PFSK-1 (cell line): ENCODE results near the gene MYMK.

Experiments used
- FOXP2 ChIP-seq: optimal IDR thresholded peaks from 2 replicates; pipeline ENCODE3; 2011; ENCODE audit warnings: borderline replicate concordance, control low read depth, inconsistent platforms; ENCODE audit not compliant: insufficient read depth; ENCODE audit errors: extremely low read length, extremely low read depth
- POLR2AphosphoS5 ChIP-seq: IDR thresholded peaks from 2 replicates; pipeline ENCODE4 v1.6.1; 2012; ENCODE audit warnings: low read depth, mild to moderate bottlenecking, control low read depth, low read length, moderate library complexity
- REST ChIP-seq, 2 experiments: IDR thresholded peaks; 2 replicates each; pipeline versions ENCODE4 v1.6.1 to v1.8.0; 2011 to 2012; ENCODE audit warnings: low read depth in 2 of 2, low read length in 2 of 2, control low read depth in 1 of 2, inconsistent platforms in 1 of 2, mild to moderate bottlenecking in 1 of 2, moderate library complexity in 1 of 2; ENCODE audit not compliant: insufficient read depth in 1 of 2
- SIN3A ChIP-seq: IDR thresholded peaks from 2 replicates; pipeline ENCODE4 v1.6.1; 2012; ENCODE audit warnings: mild to moderate bottlenecking, low read length, moderate library complexity, borderline replicate concordance; ENCODE audit not compliant: insufficient read depth
- TAF1 ChIP-seq: IDR thresholded peaks from 2 replicates; pipeline ENCODE4 v1.6.1; 2012; ENCODE audit warnings: low read length, control low read depth, borderline replicate concordance; ENCODE audit not compliant: insufficient read depth

MYMK gene

GRCh38 chr9:133516256-133516960 is 8.4 kb downstream of the MYMK start:
- TF ChIP-seq POLR2AphosphoS5 (no peak), FOXP2 (no peak), TAF1 (no peak), REST (IDR thresholded peaks at IDR 0.05; ENCODE audit: insufficient read depth in 1 of 2, low read depth in 2 of 2, low read length in 2 of 2) (no peak), SIN3A (no peak)

- no peak for TF ChIP-seq REST (IDR thresholded peaks at IDR 0.05; ENCODE audit: insufficient read depth in 1 of 2, low read depth in 2 of 2, low read length in 2 of 2)
- no peak for TF ChIP-seq TAF1
- TF ChIP-seq POLR2AphosphoS5 = no peak
- TF ChIP-seq SIN3A = no peak
- no peak for TF ChIP-seq FOXP2
Measured at GRCh38 chr9:133515615-133516255, 9.0 kb downstream of the MYMK start.

GRCh38 chr9:133515240-133515610 is 9.5 kb downstream of the MYMK start:
- TF ChIP-seq REST (IDR thresholded peaks at IDR 0.05; ENCODE audit: insufficient read depth in 1 of 2, low read depth in 2 of 2, low read length in 2 of 2) = no peak

DNA sequence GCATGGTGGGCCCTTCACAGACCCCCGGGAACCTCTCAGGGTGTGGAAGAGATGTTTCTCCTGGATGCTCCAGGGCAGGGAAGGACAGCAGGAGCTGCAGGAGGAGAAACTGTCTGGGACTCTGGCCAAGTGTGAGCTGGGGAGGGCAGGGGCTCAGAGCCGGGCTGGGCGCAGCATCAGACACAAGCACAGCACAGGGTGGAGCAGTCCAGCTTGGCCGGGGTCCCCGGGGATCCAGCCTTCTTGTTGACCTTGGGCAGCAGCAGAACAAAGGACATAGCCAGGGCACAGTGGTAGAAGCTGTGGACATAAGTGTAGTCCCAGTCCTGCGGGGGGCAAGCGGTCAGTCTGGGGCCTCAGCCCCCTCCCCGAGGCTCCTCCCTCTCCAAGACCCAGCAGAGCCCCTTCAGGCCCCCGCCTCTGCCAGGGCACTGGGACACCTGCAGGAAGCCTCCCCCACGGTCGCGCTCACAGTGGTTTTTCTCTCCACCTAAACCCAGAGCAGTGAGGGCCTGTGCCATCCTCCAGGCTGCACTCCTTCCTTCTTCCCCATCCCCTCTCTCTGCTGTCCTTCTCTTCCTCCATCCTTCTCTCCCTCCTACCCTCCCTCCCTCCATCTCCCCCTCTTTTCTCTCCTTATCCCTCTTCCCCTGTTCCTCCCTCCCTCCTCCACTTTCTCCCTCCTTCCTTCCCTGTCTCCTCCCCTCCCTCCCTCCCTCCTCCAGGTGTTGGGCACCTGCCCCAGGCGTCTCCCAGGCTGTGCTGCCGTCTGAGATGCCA is 10.1 kb downstream of the MYMK start:
- TF ChIP-seq POLR2AphosphoS5 (no peak), FOXP2 (no peak), SIN3A (no peak), REST (IDR thresholded peaks at IDR 0.05; ENCODE audit: insufficient read depth in 1 of 2, low read depth in 2 of 2, low read length in 2 of 2) (no peak), TAF1 (no peak)
